Activated CD8-positive, alpha-beta memory T cell treated with anti-CD3 and anti-CD28 coated beads, Interleukin-2, amount 10 ng/mL, durations not matched to agents 7 days and 5 days (primary cell): ENCODE results near the gene DPP3. TPM values are rescaled to one million over a fixed set of nuclear protein-coding genes. Genes with fewer than 3 reads are reported as not detected.

Experiments
- ATAC-seq: fragments of 150-1000 bp; cut with Tn5 transposase; one replicate; pipeline ENCODE4 v1.10.0; 2021; ENCODE audit warnings: moderate library complexity
- CTCF ChIA-PET: fragments of 350-600 bp; sonication (Branson Sonifier 250); formaldehyde crosslinking; loops from one replicate; lab custom pipeline; 2021; ENCODE audit warnings: antibody characterized with exemption; lab: Charles Lee
- DNase-seq: peaks from one replicate; pipeline ENCODE4 v3.0.0-alpha.2; 2020
- H3K27ac Mint-ChIP-seq: one replicate; pipeline ENCODE4 v1.8.0; 2021; ENCODE audit warnings: mild to moderate bottlenecking, mixed read lengths
- H3K27me3 Mint-ChIP-seq: one replicate; pipeline ENCODE4 v1.8.0; 2021; ENCODE audit warnings: mixed read lengths
- H3K36me3 Mint-ChIP-seq: one replicate; pipeline ENCODE4 v1.8.0; 2021; ENCODE audit warnings: mild to moderate bottlenecking, mixed read lengths
- H3K4me1 Mint-ChIP-seq: one replicate; pipeline ENCODE4 v1.8.0; 2021; ENCODE audit warnings: mixed read lengths
- H3K4me3 Mint-ChIP-seq: one replicate; pipeline ENCODE4 v1.8.0; 2021; ENCODE audit warnings: mild to moderate bottlenecking, moderate library complexity, mixed read lengths
- H3K9me3 Mint-ChIP-seq: one replicate; pipeline ENCODE4 v1.8.0; 2022; ENCODE audit warnings: low read depth, mixed read lengths
- total RNA-seq, 2 experiments: library from RNA; stranded (reverse); gene quantifications; one replicate each; pipeline ENCODE4 v1.2.3, GENCODE V29; 2021

The DPP3 gene
- total RNA-seq, 2 experiments from 2014 or later: 54.2 to 79.6 TPM

DNA sequence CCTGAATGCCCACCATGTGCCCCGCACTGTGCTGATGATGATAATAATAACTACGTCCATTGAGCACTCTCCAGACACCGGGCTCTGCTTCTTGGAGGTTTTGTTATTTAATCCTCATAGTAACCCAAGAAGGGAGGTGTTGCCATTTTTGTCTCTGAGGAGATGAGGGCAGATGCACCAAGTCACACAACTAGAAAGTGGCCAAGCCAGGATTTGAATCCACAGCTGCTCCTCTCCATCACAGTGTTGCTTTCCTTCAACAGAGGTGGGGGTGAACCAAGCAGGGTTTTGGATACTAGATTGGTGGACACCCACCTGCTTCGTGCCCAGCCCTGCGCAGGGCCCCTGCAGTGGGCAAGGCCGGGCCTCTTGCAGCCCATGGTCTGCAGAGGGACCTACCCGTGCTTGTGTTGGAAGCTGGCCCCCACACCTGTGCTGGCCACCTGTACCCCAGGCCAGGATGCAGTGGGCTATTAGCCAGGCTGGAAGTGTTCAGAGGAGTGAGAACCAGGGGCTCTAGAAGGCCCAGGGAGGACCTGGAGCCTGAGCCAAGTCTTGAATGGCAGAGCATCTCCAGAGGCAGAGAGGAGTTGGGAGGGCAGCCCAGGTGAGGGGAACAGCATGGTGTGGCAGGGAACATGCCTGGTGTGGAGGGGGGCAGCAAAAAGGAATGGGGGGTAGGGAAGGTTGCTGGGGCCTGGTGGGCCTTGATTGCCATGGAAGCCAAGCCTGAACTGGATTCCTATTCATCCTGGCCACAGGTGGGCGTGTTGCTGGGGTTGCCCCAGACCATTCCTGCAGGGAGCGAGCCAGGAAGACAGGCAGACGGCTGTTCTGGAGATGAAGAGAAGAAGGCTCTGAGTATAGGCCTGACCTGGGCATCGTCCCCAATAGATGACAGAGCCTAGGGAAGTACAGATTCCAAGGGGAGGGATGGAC lies 2.7 kb upstream of the DPP3 start:
- Mint-ChIP-seq H3K4me1 (peaks cover 24% of the 10 kb centered on the region), H3K36me3 (peaks cover 3% of the 10 kb centered on the region), H3K9me3 (no peaks in the 10 kb centered on the region), H3K27ac (no peak overlapping the region), H3K27me3 (no peaks in the 10 kb centered on the region), H3K4me3 (no peak overlapping the region)
- CTCF ChIA-PET: interaction anchor here (1.4 to 3.7 kb wide), 4 partner anchors 9 to 92 kb away, joined by 3 to 43 read pairs (median 14); partner anchors contain the start of gene PELI3
- ATAC-seq (no peak), DNase-seq (no peak)

DNA sequence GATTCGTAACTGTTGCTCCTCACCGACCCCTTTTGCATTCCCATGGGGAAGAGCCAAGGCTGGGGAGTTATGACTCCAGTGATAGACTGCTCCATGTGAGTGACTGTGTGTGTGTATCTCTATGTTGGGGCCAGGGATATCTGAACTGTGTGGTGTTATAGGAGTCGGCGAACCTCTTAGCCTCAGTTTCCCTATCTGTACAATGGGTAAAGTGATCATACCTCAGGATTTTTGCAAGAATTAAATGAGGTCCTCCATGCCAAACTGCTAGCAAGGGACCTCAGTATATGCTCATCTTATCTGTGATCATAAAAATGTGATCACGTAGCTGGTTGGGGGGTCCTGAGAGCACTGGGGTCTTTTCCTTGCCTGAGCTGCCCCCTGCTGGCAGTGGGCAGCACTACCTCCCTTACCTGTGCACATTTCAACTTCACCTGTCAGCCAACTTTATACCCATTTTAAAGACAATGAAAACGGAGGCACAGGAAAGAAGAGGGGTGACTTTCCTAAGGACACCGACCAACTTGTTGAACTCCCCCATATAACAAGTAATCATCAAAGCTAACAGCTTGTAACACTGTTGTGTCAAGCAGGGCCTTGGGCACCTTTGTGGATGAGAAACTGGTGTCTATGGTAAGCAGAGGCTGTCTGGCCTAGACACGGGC lies 1.4 kb upstream of the DPP3 start:
- Mint-ChIP-seq H3K36me3 (peaks cover 7% of the 10 kb centered on the region), H3K4me1 (peaks cover 31% of the 10 kb centered on the region), H3K27me3 (no peaks in the 10 kb centered on the region), H3K9me3 (no peaks in the 10 kb centered on the region), H3K4me3 (peak overlapping the region; percentile 91), H3K27ac (peak overlapping the region; percentile 93)
- ATAC-seq: no peak
- DNase-seq: no peak
- CTCF ChIA-PET: interaction anchor here (0.8 to 3.7 kb wide), 9 partner anchors 11 to 199 kb away, joined by 3 to 43 read pairs (median 5); partner anchors contain the start of genes MRPL11, PELI3 and RBM4B

DNA sequence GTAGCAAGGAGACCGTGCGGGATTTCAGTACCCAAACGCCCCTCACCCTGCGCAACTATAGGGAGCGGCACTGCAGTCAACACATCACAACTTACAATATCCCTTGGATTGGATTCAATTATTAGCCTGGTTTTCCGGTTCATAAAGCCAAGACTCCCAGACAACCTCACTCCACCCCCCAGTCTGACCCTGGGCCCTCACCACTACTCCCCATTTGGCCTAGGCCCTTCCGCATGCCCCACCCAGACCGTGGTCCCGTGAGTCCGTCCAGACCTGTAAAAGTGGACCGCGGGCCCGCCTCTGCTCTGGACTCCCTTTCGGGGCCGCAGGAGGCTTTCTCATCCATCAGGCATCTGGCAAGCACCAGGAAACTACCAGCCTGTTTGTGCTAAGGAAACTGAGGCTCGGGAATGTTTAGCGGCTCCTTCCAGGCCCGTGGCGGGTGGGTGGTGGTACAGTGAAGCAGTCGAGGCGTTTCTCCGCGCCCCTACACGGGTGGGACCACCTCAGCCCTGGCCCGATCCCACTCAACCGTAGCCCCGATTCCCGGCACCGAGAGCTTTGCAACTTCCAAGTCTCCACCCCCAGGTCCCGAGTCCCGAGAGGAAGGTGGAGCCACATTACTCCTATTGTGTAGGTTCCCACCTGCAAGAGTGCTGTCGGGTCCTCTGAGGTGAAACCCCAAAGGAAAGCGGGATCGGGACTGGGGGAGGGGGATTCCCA lies 679 bp upstream of the DPP3 start:
- CTCF ChIA-PET: interaction anchor here (0.8 to 3.7 kb wide), 18 partner anchors 10 to 198 kb away, joined by 3 to 43 read pairs (median 5); partner anchors contain the start of genes MRPL11, PELI3, RBM4 and RBM4B
- Mint-ChIP-seq H3K27ac (peak overlapping the region; percentile 93), H3K4me1 (peaks cover 31% of the 10 kb centered on the region), H3K4me3 (peak overlapping the region; percentile 91), H3K9me3 (no peaks in the 10 kb centered on the region), H3K27me3 (no peaks in the 10 kb centered on the region), H3K36me3 (peaks cover 7% of the 10 kb centered on the region)
- ATAC-seq (no peak), DNase-seq (no peak)

DNA sequence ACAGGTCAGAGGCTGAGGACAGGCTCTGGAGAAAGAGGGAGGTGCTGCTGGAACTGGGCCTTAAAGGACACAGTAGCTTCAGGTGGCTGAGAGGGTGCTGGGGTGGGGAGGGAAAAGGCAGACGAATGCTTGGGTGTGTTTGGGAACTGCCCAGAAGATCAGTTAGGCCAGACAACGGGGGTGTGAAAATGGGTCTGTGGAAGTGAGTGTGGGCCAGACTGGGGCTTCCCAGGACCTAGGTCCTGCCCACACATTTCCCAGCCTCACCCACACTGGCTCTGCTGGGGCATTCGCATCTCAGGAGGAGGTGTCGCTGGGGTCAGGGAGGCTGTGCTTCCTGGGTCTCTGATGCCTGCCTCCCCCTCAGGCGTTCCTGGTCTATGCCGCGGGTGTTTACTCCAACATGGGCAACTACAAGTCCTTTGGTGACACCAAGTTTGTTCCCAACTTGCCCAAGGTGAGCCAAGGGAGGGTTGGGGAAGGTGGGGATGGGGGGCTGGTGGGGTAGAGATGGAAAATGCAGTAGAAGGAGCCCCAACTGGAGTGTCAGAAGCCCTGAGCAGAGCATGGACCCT lies 4.7 kb downstream of the DPP3 start:
- ATAC-seq (no peak), DNase-seq (no peak)
- Mint-ChIP-seq H3K36me3 (peaks cover 12% of the 10 kb centered on the region), H3K4me3 (no peak overlapping the region), H3K9me3 (no peaks in the 10 kb centered on the region), H3K27me3 (no peaks in the 10 kb centered on the region), H3K4me1 (peaks cover 22% of the 10 kb centered on the region), H3K27ac (no peak overlapping the region)
- CTCF ChIA-PET: interaction anchor here (1.1 to 2.0 kb wide), 3 partner anchors 10 to 193 kb away, joined by 3 to 6 read pairs (median 5); partner anchors contain the start of gene RBM4B

DNA sequence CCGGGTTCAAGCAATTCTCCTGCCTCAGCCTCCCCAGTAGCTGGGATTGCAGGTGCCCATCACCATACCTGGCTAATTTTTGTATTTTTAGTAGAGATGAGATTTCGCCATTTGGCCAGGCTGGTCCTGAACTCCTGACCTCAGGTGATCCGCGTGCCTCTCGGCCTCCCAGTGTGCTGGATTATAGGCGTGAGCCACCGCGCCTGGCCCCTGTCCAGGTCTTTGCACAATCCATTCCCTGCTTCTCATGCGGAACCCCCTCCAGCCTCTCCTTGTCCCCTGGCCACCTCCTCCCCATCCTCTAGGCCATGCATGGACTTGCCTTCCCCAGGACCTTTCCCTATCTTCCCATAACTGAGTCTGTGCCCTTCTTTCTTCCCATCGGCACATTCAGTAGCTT lies 8.7 kb downstream of the DPP3 start:
- Mint-ChIP-seq H3K4me3 (no peak overlapping the region), H3K4me1 (peaks cover 1% of the 10 kb centered on the region), H3K27me3 (no peaks in the 10 kb centered on the region), H3K36me3 (peaks cover 10% of the 10 kb centered on the region), H3K27ac (no peak overlapping the region), H3K9me3 (no peaks in the 10 kb centered on the region)
- CTCF ChIA-PET: interaction anchor here (0.7 kb wide), 1 partner anchor 9 kb away, joined by 3 read pairs; the partner anchor contains the start of gene DPP3
- ATAC-seq (no peak), DNase-seq (no peak)

DNA sequence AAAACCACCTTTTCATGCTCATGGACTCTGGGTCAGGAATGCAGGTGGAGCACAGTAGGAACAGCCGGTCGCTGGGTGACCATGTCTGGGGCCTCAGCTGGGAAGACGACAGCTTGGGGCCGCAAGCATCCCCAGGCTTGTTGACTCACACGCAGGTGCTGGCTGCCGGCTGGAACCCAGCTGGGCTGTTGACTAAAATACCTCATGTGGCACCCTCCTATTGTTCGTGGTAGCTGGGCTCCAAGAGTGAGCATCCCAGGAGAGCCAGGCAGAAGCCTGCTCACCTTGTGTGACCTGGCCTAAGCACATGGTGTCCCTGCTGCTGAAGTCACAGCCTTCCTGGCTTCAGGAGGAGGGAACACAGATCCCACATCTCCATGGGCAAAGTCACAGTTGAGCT lies 9.4 kb downstream of the DPP3 start:
- H3K4me1 Mint-ChIP-seq: peaks cover 1% of the 10 kb centered on the region
- no peaks in the 10 kb centered on the region for H3K27me3 Mint-ChIP-seq
- no peak for DNase-seq
- CTCF ChIA-PET: interaction anchor here (0.6 to 1.6 kb wide), 3 partner anchors 10 to 203 kb away, joined by 3 to 4 read pairs (median 3); partner anchors contain the start of gene DPP3
- no peaks in the 10 kb centered on the region for H3K9me3 Mint-ChIP-seq
- no peak overlapping the region for H3K27ac Mint-ChIP-seq
- ATAC-seq: no peak
- H3K4me3 Mint-ChIP-seq: no peak overlapping the region
- peaks cover 10% of the 10 kb centered on the region for H3K36me3 Mint-ChIP-seq

DNA sequence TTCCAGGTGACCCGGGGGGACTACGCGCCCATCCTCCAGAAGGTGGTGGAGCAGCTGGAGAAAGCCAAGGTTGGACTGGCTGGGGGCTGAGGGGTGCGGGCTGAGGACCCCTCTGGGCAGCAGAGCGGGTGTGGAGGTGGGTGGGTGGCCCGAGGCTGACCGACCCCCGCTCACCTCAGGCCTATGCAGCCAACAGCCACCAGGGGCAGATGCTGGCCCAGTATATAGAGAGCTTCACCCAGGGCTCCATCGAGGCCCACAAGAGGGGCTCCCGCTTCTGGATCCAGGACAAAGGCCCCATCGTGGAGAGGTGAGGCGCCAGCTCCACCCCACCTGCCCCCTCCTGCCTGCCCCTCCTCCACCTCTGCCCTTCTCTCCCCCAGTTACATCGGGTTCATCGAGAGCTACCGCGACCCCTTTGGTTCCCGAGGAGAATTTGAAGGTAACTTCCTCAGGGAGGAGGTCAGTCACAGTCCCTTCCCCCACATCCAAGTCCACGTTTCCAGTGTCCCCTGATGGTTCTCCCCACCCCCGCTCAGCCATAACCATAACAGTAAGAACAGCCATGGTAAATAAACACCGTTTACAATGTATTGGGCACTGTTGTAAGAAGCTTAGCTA lies 11.2 kb downstream of the DPP3 start:
- ATAC-seq (no peak), DNase-seq (no peak)
- no peaks in the 10 kb centered on the region for H3K4me1 Mint-ChIP-seq
- H3K36me3 Mint-ChIP-seq: peaks cover 11% of the 10 kb centered on the region
- H3K4me3 Mint-ChIP-seq: no peak overlapping the region
- CTCF ChIA-PET: interaction anchor here (1.0 to 1.5 kb wide), 5 partner anchors 11 to 186 kb away, joined by 3 to 6 read pairs (median 4); partner anchors contain the start of genes DPP3 and RBM4B
- H3K9me3 Mint-ChIP-seq: no peaks in the 10 kb centered on the region
- H3K27me3 Mint-ChIP-seq: no peaks in the 10 kb centered on the region
- H3K27ac Mint-ChIP-seq: no peak overlapping the region

DNA sequence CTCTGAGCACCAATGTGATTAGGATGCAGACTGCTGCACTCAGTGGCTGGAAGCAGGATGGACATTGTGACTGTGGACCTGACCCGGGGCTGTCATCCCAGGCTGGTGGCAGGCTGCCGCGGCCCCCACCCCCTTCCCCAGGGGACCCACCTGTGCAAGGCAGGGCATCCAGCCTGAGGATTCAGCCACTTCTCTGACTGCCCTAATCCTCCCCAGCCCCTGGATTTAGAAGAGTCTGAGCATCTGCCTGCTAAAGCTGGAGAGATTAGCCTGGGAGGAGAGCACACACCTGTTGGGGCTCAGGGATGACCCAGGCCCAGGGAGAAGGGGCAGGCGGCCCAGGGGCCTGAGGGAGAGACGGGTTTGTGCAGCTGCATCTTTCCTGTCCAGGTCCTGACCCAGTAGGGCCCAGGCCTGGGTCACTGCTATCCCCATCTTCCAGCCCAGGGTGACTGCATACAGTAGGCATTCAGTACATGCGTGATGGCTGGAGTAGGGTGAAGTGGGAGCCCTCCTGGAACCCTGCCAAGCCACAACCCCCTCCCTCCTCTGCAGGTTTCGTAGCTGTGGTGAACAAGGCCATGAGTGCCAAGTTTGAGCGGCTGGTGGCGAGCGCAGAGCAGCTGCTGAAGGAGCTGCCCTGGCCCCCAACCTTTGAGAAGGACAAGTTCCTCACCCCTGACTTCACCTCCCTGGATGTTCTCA lies 12.1 kb downstream of the DPP3 start:
- CTCF ChIA-PET: interaction anchor here (1.1 to 1.5 kb wide), 4 partner anchors 13 to 186 kb away, joined by 3 to 5 read pairs (median 4); partner anchors contain the start of gene RBM4B
- Mint-ChIP-seq H3K27me3 (no peaks in the 10 kb centered on the region), H3K4me3 (no peak overlapping the region), H3K36me3 (peaks cover 15% of the 10 kb centered on the region), H3K27ac (no peak overlapping the region), H3K9me3 (no peaks in the 10 kb centered on the region), H3K4me1 (no peaks in the 10 kb centered on the region)
- DNase-seq (no peak), ATAC-seq (no peak)

DNA sequence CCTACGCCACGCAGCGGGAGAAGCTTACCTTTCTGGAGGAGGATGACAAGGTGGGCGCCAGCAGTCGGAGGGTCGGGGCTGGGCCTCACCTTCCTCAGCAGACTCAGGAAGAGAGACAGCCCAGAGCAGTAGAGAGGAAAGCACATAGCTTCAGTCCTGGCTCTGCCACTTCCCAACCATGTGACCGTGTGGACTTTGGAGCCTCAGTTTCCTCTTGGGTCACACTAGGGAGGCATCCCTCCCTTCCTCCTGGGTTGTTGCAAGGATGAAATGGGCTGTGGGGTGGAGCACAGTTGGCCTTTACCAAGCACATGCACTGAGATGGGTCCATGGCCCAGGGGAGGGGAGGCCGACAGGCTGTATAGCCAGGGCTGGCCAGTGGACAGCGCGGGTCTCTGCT lies 12.9 kb downstream of the DPP3 start:
- no peaks in the 10 kb centered on the region for H3K9me3 Mint-ChIP-seq
- H3K27me3 Mint-ChIP-seq: no peaks in the 10 kb centered on the region
- H3K4me3 Mint-ChIP-seq: no peak overlapping the region
- ATAC-seq (no peak), DNase-seq (no peak)
- H3K36me3 Mint-ChIP-seq: peaks cover 15% of the 10 kb centered on the region
- H3K27ac Mint-ChIP-seq: no peak overlapping the region
- CTCF ChIA-PET: interaction anchor here (1.5 kb wide), 1 partner anchor 107 kb away, joined by 3 read pairs; no protein-coding TSS in a partner anchor
- no peaks in the 10 kb centered on the region for H3K4me1 Mint-ChIP-seq

DNA sequence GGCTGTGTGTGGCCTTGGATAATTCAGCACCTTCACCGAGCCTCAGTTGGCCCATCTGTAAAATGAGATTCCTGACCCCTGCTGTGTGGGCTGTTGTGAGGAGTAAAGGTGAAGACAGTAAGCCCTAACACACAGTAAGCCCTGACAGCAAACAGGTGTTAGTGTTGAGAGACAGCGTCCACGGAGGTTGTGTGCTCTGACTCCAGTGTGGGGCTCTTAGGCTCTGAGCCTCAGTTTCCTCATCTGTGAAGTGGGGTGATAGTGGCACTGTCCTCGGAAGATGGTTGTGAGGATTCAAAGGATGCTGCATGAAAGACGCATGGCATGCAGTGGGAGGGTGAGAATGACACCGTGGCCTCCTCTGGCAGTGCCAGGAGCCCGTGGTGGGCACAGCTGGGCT lies 14.2 kb downstream of the DPP3 start:
- H3K27me3 Mint-ChIP-seq: no peaks in the 10 kb centered on the region
- no peaks in the 10 kb centered on the region for H3K9me3 Mint-ChIP-seq
- H3K27ac Mint-ChIP-seq: no peak overlapping the region
- H3K36me3 Mint-ChIP-seq: peaks cover 15% of the 10 kb centered on the region
- DNase-seq: no peak
- H3K4me1 Mint-ChIP-seq: no peaks in the 10 kb centered on the region
- CTCF ChIA-PET: interaction anchor here (1.1 kb wide), 1 partner anchor 11 kb away, joined by 5 read pairs; no protein-coding TSS in a partner anchor
- no peak for ATAC-seq
- H3K4me3 Mint-ChIP-seq: no peak overlapping the region

DNA sequence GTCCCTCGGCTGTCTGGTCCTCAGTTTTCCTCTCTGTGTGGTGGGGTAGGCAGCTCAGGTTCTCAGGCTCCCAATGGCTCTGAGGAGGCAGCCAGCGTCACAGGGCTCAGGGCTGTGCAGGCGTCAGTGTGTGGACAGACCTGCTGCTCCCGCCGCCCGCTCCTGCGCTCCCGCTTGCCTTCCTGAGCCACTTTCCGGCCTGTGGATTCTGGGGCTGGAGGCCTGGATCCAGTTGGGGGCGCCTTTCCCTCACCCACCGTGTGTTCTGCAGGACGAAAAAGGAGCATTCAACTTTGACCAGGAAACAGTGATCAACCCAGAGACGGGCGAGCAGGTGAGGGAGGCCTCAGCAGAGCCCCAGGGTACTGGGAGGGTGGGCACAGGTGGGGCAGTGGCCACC lies 14.7 kb downstream of the DPP3 start:
- Mint-ChIP-seq H3K27me3 (no peaks in the 10 kb centered on the region), H3K9me3 (no peaks in the 10 kb centered on the region), H3K36me3 (peaks cover 15% of the 10 kb centered on the region), H3K4me3 (no peak overlapping the region), H3K4me1 (no peaks in the 10 kb centered on the region), H3K27ac (no peak overlapping the region)
- CTCF ChIA-PET: interaction anchor here (1.1 kb wide), 1 partner anchor 11 kb away, joined by 5 read pairs; no protein-coding TSS in a partner anchor
- no peak for ATAC-seq
- no peak for DNase-seq
